HCT116 (cell line): ENCODE data around the gene OTOP2. TPM values are rescaled to one million over a fixed set of nuclear protein-coding genes. Genes with fewer than 3 reads are reported as not detected.

Experiments used
- ATAC-seq: fragments of 200-7000 bp; cut with Tn5 transposase; 2 replicates; pipeline ENCODE4 v1.9.1; 2020; ENCODE audit warnings: mild to moderate bottlenecking, moderate library complexity
- BruUV-seq: library from RNA; stranded (reverse); fragments of 400-500 nt; replicated peaks from 2 replicates; lab custom pipeline; 2021; lab: Mats Ljungman, UMichigan
- CTCF ChIA-PET: fragments of 300-600 bp; sonication (Branson Sonifier 250); formaldehyde crosslinking; loops from one replicate; lab custom pipeline; 2021; ENCODE audit warnings: antibody characterized with exemption; lab: Charles Lee
- POLR2A ChIA-PET: fragments of 300-600, 350-600 bp; sonication (Branson Sonifier 250); formaldehyde crosslinking; loops from one replicate; lab custom pipeline; 2021; ENCODE audit warnings: antibody characterized with exemption; lab: Charles Lee
- RAD21 ChIA-PET, 2 experiments: fragments of 300-600 bp; sonication (Branson Sonifier 250); formaldehyde crosslinking; loops; one replicate each; lab custom pipeline; 2023; ENCODE audit warnings: low total read pairs in 2 of 2; ENCODE audit not compliant: uncharacterized antibody in 2 of 2, unreplicated experiment in 2 of 2, low non-redundant PET in 1 of 2; lab: Charles Lee
- DNase-seq: peaks from one replicate; pipeline ENCODE4 v3.0.0-alpha.2; 2010; ENCODE audit warnings: low read depth, low spot score
- H2AFZ ChIP-seq: fragments of 200-600 bp; shearing (Covaris generic), sonication (generic); 2 replicates; pipeline ENCODE4 v1.6.1; 2017; ENCODE audit warnings: low read depth, mixed run types, mixed read lengths, antibody characterized with exemption, low read length; ENCODE audit not compliant: poor library complexity, severe bottlenecking
- H3K27ac ChIP-seq: 2 replicates; pipeline ENCODE4 v1.5.1; 2012; ENCODE audit warnings: low read depth, low read length
- H3K27me3 ChIP-seq: fragments of 200-600 bp; sonication (generic); 2 replicates; pipeline ENCODE4 v1.6.1; 2016; ENCODE audit warnings: mixed run types, low read length, mixed read lengths; ENCODE audit not compliant: insufficient read depth
- H3K36me3 ChIP-seq, 2 experiments: fragments of 200-500 bp in 1 of 2; fragments of 200-600 bp in 1 of 2; sonication (Bioruptor generic) in 1 of 2; sonication (generic) in 1 of 2; 2 replicates each; pipeline versions ENCODE4 v1.5.1 to v1.6.1; 2014 to 2016; ENCODE audit warnings: low read length in 2 of 2, inconsistent platforms in 1 of 2, mixed read lengths in 1 of 2, mixed run types in 1 of 2; ENCODE audit not compliant: insufficient read depth in 2 of 2, control insufficient read depth in 1 of 2
- H3K4me1 ChIP-seq, 2 experiments: fragments of 200-600 bp in 1 of 2; sonication (generic) in 1 of 2; 2 replicates each; pipeline versions ENCODE4 v1.5.1 to v1.6.1; 2012 to 2017; ENCODE audit warnings: low read length in 2 of 2, inconsistent platforms in 1 of 2, mild to moderate bottlenecking in 1 of 2, mixed read lengths in 1 of 2, mixed run types in 1 of 2, moderate library complexity in 1 of 2; ENCODE audit not compliant: insufficient read depth in 2 of 2, control insufficient read depth in 1 of 2
- H3K4me2 ChIP-seq: fragments of 200-600 bp; sonication (generic); 2 replicates; pipeline ENCODE4 v1.6.1; 2017; ENCODE audit warnings: mixed run types, low read length, mixed read lengths
- H3K4me3 ChIP-seq, 2 experiments: fragments of 200-600 bp in 1 of 2; sonication (generic) in 1 of 2; replicated peaks in 1 of 2; 2 replicates each; pipeline ENCODE4 v1.5.1; 2011 to 2016; ENCODE audit warnings: low read length in 2 of 2, control low read depth in 1 of 2, low read depth in 1 of 2, mild to moderate bottlenecking in 1 of 2, mixed read lengths in 1 of 2, mixed run types in 1 of 2
- H3K79me2 ChIP-seq: fragments of 200-600 bp; sonication (generic); 2 replicates; pipeline ENCODE4 v1.6.1; 2017; ENCODE audit warnings: mild to moderate bottlenecking, mixed run types, low read length, moderate library complexity, mixed read lengths; ENCODE audit not compliant: insufficient read depth
- H3K9ac ChIP-seq: fragments of 200-600 bp; sonication (generic); 2 replicates; pipeline ENCODE4 v1.6.1; 2016; ENCODE audit warnings: low read length, mixed read lengths
- H3K9me2 ChIP-seq: fragments of 200-600 bp; sonication (generic), shearing (Covaris generic); 2 replicates; pipeline ENCODE4 v1.6.1; 2017; ENCODE audit warnings: mixed run types, mild to moderate bottlenecking, moderate library complexity; ENCODE audit not compliant: insufficient read depth
- H3K9me3 ChIP-seq, 2 experiments: fragments of 200-500 bp in 1 of 2; fragments of 200-600 bp in 1 of 2; sonication (Bioruptor generic) in 1 of 2; sonication (generic) in 1 of 2; 2 replicates each; pipeline ENCODE4 v1.6.1; 2014 to 2017; ENCODE audit warnings: low read length in 2 of 2, mixed read lengths in 2 of 2, inconsistent platforms in 1 of 2, low read depth in 1 of 2, mild to moderate bottlenecking in 1 of 2, mixed run types in 1 of 2, moderate library complexity in 1 of 2; ENCODE audit not compliant: control insufficient read depth in 1 of 2, insufficient read depth in 1 of 2
- H4K20me1 ChIP-seq: fragments of 200-600 bp; sonication (generic), shearing (Covaris generic); 2 replicates; pipeline ENCODE4 v1.6.1; 2017; ENCODE audit warnings: mixed run types, mild to moderate bottlenecking, moderate library complexity; ENCODE audit not compliant: insufficient read depth
- ATF3 ChIP-seq: IDR thresholded peaks from 2 replicates; pipeline ENCODE4 v1.6.1; 2012
- CEBPB ChIP-seq: IDR thresholded peaks from 2 replicates; pipeline ENCODE4 v1.6.1; 2012; ENCODE audit warnings: low read depth
- ELF1 ChIP-seq: IDR thresholded peaks from 2 replicates; pipeline ENCODE4 v1.6.1; 2012; ENCODE audit warnings: low read depth, borderline replicate concordance
- FOSL1 ChIP-seq: IDR thresholded peaks from 2 replicates; pipeline ENCODE4 v1.6.1; 2012; ENCODE audit warnings: low read depth
- MAX ChIP-seq: IDR thresholded peaks from 2 replicates; pipeline ENCODE4 v1.6.1; 2012
- POLR2A ChIP-seq: IDR thresholded peaks from 2 replicates; pipeline ENCODE4 v1.7.0; 2011; ENCODE audit warnings: borderline replicate concordance; ENCODE audit not compliant: insufficient read depth, insufficient read length; ENCODE audit errors: extremely low read depth
- RAD21 ChIP-seq: IDR thresholded peaks from 2 replicates; pipeline ENCODE4 v1.6.1; 2012; ENCODE audit warnings: low read depth, mild to moderate bottlenecking
- SP1 ChIP-seq: IDR thresholded peaks from 2 replicates; pipeline ENCODE4 v1.6.1; 2012; ENCODE audit warnings: low read depth
- SRF ChIP-seq: IDR thresholded peaks from 2 replicates; pipeline ENCODE4 v1.6.1; 2012; ENCODE audit warnings: low read depth
- YY1 ChIP-seq: IDR thresholded peaks from 2 replicates; pipeline ENCODE4 v1.6.1; 2011; ENCODE audit warnings: low read length, low read depth, moderate library complexity, mild to moderate bottlenecking; ENCODE audit not compliant: insufficient replicate concordance; ENCODE audit errors: extremely low read depth
- ZFX ChIP-seq: fragments of 450-650 bp; IDR thresholded peaks from 2 replicates; pipeline ENCODE4 v1.6.1; 2017
- ZNF274 ChIP-seq: fragments of 200-500 bp; sonication (Bioruptor generic); IDR thresholded peaks from 2 replicates; pipeline ENCODE4 v1.6.1; 2014; ENCODE audit warnings: mild to moderate bottlenecking, low read depth, low read length, inconsistent platforms
- intact Hi-C: fragments of 100-400 bp; cut with micrococcal nuclease; formaldehyde crosslinking; loops from 2 replicates; pipeline ENCODE4 v1.10.0; 2022
- total RNA-seq: library from RNA; stranded (reverse); gene quantifications from one replicate; pipeline ENCODE4 v1.2.1, GENCODE V29; 2021; ENCODE audit not compliant: unreplicated experiment
- TF ChIP-seq, protein P1 (sequence below): IDR thresholded peaks from 2 replicates; pipeline ENCODE4 v1.6.1; 2011; ENCODE audit warnings: mild to moderate bottlenecking, low read length, moderate library complexity; ENCODE audit not compliant: insufficient replicate concordance; ENCODE audit errors: extremely low read depth

Gene OTOP2
- total RNA-seq, 1 experiment from 2014 or later: not detected

- ChIA-PET CTCF (interaction anchor here (3.1 kb wide), 1 partner anchor 13 kb away, joined by 40 read pairs; no protein-coding TSS in a partner anchor), POLR2A (interaction anchor here (1.3 kb wide), 1 partner anchor 31 kb away, joined by 3 read pairs; no protein-coding TSS in a partner anchor), RAD21 (interaction anchor here in 1 of 2 experiments (1.0 kb wide), 1 partner anchor 31 kb away, joined by 3 read pairs; no protein-coding TSS in a partner anchor)
- H3K4me1 ChIP-seq: peaks cover 14 to 51% of the 10 kb centered on the region in 2 experiments
- 0 out of 2 replicates have a peak overlapping the region, but pooled peaks have one; percentile 11 for H3K4me2 ChIP-seq
- H3K27ac ChIP-seq: no peak overlapping the region
- no TSS peak for BruUV-seq
- H3K27me3 ChIP-seq: no peaks in the 10 kb centered on the region
- intact Hi-C loops: no loop called here
- peaks cover 12% of the 10 kb centered on the region for H3K79me2 ChIP-seq
- no peaks in the 10 kb centered on the region for H3K9me2 ChIP-seq
- no peak for ATAC-seq
- H4K20me1 ChIP-seq: no peaks in the 10 kb centered on the region
- no peak overlapping the region for H2AFZ ChIP-seq
- no peaks in the 10 kb centered on the region for H3K36me3 ChIP-seq
- no peak for DNase-seq
- TF ChIP-seq, protein P1, sequence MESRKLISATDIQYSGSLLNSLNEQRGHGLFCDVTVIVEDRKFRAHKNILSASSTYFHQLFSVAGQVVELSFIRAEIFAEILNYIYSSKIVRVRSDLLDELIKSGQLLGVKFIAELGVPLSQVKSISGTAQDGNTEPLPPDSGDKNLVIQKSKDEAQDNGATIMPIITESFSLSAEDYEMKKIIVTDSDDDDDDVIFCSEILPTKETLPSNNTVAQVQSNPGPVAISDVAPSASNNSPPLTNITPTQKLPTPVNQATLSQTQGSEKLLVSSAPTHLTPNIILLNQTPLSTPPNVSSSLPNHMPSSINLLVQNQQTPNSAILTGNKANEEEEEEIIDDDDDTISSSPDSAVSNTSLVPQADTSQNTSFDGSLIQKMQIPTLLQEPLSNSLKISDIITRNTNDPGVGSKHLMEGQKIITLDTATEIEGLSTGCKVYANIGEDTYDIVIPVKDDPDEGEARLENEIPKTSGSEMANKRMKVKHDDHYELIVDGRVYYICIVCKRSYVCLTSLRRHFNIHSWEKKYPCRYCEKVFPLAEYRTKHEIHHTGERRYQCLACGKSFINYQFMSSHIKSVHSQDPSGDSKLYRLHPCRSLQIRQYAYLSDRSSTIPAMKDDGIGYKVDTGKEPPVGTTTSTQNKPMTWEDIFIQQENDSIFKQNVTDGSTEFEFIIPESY: no peak
- TF ChIP-seq ZFX (no peak), ATF3 (no peak), POLR2A (no peak), YY1 (no peak), MAX (no peak), SRF (no peak), FOSL1 (no peak), CEBPB (no peak), ELF1 (no peak), ZNF274 (no peak), RAD21 (no peak), SP1 (no peak)
- TF ChIP-seq, all 23 proteins: peak for 0
- H3K4me3 ChIP-seq: no peak overlapping the region
- H3K9ac ChIP-seq: no peak overlapping the region
- H3K9me3 ChIP-seq: no peaks in the 10 kb centered on the region
These were observed 48.7 kb upstream of the OTOP2 start for GRCh38 chr17:74875155-74875976.
